ENCODE results near the gene FAXDC2.

- TF ChIP-seq CTCF (IDR thresholded peaks at IDR 0.05) (no peak), EP300 (IDR thresholded peaks at IDR 0.05) (no peak)
These were observed 20.7 kb downstream of the FAXDC2 start for GRCh38 chr5:154829589-154830218.

Measured in ovary (tissue), 3 donors.